ENCODE data around the gene SSR1.

SSR1 gene

DNA sequence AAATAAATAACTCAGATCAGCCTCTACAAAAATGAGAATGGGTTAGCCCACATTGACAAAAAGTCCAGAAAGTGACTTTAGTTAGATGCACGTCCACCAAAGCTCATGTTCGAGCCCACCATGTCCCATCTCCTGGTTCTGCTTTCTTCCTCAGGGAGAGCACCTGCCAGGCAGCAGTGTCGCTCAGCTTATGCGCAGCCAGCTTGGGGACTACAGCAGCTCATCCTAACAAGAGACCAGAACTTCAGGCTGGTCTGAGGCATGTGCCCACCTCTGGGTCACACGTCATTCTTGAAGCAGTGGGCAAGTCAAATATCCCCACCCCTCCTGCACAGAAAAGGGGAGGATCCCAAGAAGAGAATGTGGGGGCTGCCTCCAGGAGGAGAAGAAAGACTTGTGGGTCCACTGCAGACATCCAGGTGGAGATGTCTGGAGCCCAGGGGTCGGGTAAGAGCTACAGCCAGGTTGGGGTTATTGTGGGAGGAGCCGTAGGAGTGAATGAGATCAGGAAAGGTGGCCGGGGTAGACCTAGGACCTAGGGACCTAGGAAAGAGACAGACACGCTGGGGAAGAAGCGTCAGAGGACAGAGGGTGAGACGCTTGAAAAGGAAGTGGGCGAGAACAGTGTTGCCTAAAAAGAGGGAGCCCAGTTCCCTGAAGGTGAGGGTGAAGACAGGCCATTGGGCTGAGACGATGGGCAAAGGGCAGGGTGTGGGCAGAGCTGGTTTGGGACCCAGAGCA, 52.5 kb downstream of the SSR1 start:
- TF ChIP-seq, protein P1, sequence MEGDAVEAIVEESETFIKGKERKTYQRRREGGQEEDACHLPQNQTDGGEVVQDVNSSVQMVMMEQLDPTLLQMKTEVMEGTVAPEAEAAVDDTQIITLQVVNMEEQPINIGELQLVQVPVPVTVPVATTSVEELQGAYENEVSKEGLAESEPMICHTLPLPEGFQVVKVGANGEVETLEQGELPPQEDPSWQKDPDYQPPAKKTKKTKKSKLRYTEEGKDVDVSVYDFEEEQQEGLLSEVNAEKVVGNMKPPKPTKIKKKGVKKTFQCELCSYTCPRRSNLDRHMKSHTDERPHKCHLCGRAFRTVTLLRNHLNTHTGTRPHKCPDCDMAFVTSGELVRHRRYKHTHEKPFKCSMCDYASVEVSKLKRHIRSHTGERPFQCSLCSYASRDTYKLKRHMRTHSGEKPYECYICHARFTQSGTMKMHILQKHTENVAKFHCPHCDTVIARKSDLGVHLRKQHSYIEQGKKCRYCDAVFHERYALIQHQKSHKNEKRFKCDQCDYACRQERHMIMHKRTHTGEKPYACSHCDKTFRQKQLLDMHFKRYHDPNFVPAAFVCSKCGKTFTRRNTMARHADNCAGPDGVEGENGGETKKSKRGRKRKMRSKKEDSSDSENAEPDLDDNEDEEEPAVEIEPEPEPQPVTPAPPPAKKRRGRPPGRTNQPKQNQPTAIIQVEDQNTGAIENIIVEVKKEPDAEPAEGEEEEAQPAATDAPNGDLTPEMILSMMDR (conservative IDR thresholded peaks at IDR 0.05; ENCODE audit: low read depth, low read length), result no peak
- no peak for DNase-seq (ENCODE audit: low read depth)

DNA sequence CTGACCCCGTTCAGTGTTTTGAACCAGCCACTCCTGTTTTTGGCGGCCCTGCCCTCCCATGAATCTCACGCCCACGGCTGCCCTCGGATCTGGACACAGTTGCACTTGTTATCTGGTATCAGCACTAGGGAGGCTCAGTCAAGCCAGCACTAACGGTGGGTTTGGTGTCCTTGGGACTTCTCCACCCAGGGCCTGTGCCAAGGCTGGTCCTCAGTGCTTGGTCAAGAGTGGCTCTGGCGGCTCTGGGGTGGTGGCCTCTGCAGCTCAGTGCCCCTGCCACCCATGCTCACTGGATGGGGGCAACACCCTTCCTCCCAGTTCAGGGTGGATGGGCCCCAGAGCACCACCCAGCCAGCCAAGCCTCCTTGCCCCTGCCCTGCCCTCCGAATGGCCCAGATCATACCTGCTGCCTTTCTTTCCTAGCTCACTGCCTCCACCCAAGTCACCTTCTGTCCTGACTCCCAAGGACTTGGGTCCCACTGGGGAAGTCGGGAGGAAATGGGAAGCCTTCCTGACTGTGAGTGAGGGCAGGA, 54.7 kb downstream of the SSR1 start:
- TF ChIP-seq, protein P1 (conservative IDR thresholded peaks at IDR 0.05; ENCODE audit: low read depth, low read length), result no peak
- H3K4me3 ChIP-seq (ENCODE audit: low read depth, low read length), result no peak overlapping the region
- DNase-seq (ENCODE audit: low read depth), result no peak

More for the DNA sequence above, 52.5 kb downstream of the SSR1 start:
- peak overlapping the region; percentile 80 for H3K4me3 ChIP-seq (ENCODE audit: low read depth, low read length)

DNA sequence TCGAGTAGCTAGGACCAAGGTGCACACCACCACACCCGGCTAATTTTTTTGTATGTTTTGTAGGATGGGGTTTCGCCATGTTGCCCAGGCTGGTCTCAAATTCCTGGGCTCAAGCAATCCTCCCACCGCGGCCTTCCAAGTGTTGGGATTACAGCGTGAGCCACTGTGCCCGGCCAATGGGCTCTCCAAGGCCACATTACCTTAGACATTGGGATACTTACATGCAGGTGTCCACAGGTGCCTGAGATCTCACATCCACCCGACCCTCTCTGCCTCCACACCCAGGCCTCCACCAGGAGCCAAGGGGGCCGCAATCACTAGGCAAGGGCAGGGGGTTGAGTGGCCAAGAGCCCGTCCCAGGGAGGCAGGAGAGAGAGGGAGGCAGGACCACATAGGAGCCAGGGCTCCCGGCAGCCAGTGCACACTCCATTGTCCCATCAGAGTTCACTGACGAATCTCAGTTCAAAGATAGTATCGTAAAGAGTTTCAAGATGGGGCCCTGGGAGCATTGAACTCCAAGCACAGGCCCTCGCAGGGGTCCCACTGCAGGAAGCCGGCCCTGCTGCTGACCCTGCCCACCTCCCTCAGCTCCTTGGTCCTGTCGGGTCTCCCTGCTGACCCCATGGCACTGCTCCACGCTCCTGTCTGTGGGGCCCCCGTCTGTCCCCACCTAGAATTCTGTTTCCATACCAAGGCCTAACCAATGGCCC, 55.3 kb downstream of the SSR1 start:
- TF ChIP-seq, protein P1 (conservative IDR thresholded peaks at IDR 0.05; ENCODE audit: low read depth, low read length), result no peak
- no peak for DNase-seq (ENCODE audit: low read depth)
- H3K4me3 ChIP-seq (ENCODE audit: low read depth, low read length), result no peak overlapping the region

DNA sequence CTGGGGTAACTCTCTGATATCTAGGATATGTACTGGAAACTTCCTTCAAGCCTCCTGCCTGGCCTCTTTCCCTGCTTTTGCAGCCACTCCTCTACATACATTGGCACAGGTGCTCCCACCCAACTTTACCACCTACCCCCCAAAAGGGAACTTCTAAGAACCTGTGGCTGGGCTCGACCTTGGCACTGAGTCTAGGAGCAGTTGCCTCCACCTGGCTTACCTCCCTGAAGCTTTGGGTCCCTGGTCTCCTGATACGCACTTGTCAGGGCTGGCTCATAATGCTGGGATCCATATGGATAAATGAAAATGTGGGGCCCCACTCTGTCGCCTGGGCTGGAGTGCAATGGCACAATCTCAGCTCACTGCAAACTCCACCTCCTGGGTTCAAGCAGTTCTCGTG, 56.2 kb downstream of the SSR1 start:
- DNase-seq (ENCODE audit: low read depth), result no peak
- no peak overlapping the region for H3K4me3 ChIP-seq (ENCODE audit: low read depth, low read length)
- TF ChIP-seq, protein P1 (conservative IDR thresholded peaks at IDR 0.05; ENCODE audit: low read depth, low read length), result no peak

DNA sequence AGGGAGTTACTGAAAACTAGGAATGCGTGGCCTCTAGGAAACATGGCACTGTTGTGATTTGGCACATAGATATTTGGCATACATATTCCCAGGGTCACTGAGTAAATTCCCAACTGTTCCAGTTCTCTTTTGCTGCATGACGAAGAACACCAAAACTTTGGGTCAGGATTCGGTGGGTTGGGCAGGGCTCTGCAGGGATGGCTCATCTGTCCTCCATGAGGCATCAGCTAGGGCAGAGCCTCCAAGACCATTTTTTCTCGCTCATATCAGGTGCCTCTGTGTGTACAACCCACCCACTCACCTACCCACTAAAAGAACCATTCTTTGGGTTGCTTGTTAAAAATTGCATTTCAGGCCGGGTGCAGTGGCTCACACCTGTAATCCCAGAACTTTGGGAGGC, 57.1 kb downstream of the SSR1 start:
- no peak for DNase-seq (ENCODE audit: low read depth)
- TF ChIP-seq, protein P1 (conservative IDR thresholded peaks at IDR 0.05; ENCODE audit: low read depth, low read length), result no peak

DNA sequence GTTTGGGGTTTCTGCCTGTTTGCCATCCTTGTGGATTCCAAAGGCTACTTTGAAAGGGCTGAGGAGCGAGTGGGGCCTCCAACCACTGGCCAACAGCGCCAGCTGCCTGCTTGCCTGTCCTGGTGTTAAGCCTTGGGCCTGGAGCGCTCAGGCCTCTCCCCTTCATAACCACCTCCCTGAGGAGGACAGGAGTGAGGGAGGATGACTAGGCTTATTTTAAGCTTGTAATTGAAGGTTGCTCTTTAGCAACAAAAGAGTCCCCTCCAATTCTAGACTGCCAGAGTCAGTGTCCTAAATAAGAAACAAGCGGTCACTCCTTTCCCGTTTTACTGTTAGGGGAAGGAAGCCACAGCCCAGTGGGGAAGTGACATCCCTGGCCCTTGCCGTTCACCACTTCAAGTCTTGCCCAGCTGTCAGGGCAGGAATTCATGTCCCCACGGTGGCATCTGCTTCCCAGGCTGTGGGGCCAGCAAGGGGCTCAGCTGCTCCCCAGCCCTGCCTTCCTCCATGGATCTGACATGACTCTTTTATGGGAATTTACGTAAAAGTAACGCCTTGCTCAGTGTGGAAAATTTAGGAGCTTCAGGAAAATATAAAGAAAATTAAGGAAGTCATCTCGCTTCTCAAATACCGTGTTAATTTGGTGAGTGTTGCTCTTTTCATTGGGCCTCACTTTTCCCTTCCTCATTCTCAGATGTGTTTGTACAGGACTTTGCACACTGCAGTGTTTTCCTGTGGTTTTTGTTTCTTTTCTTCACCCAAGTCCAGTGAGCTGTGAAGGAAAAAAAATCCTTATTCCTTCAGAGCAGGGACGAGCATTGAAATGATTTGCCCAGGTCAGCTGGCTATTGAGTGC, 57.8 kb downstream of the SSR1 start:
- H3K4me3 ChIP-seq (ENCODE audit: low read depth, low read length), result no peak overlapping the region
- DNase-seq (ENCODE audit: low read depth), result no peak
- TF ChIP-seq, protein P1 (conservative IDR thresholded peaks at IDR 0.05; ENCODE audit: low read depth, low read length), result no peak

More for the DNA sequence above, 57.1 kb downstream of the SSR1 start:
- no peak overlapping the region for H3K4me3 ChIP-seq (ENCODE audit: low read depth, low read length)

Data from choroid plexus epithelial cell (primary cell).